Skin of body (tissue), 2 donors: ENCODE measurements around the gene SLC66A1. TPM values are rescaled to one million over a fixed set of nuclear protein-coding genes. Genes with fewer than 3 reads are reported as not detected.
"Not testable (repeated sequence)": the region's sequence is repeated elsewhere in the genome, so short reads cannot be mapped to it uniquely, and the experiment has no call there.

ENCODE experiments used
- DNase-seq: peaks from one replicate; lab custom pipeline; 2025; lab: John Stamatoyannopoulos, UW
- total RNA-seq: library from RNA; depleted of rRNA; stranded (reverse); fragments of >200 nt; gene quantifications from one replicate; pipeline ENCODE4 v1.2.3, GENCODE V29; 2014

SLC66A1 gene
- total RNA-seq, 1 donor from 2014 or later: 6.2 TPM

DNA sequence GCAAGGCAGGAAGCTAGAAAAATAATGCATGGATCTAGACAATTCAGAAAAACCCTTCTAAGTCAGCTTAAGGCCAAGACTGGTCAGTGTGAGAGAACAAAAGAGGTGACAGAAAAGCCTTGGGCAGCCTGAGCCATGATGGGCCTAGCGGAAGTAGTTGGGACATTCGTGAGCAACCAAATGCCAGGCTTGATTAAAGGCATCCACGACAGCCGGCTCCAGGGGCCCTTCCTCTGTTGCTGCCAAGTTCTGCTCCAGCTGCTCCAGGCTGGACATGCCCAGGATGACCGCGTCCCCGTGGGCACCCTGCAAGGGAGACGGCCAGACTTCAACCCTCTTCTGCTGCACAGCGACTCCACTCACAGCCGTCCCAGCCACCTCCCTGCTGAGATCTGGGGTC lies 8.0 kb upstream of the SLC66A1 start:
- DNase-seq: not testable (repeated sequence)

DNA sequence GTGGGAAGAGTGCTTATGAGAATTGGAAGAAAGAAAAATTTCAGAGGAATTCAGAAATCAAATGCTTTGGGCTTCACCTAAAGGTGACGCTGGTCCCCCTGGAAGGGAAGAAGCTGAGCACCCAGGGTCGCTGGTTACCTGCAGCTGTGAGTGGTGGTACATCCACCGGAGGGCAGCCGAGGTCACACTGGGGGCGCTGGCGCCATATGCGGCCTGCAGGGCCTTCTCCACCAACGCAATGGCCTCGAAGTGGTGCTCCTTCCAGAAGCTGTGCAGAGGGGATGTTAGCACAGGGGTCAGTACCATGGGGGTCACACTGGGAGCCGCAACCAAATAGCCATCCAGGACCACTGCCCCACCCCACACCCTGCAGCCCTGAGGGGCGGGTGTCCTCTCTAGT lies 6.2 kb upstream of the SLC66A1 start:
- no peak for DNase-seq

DNA sequence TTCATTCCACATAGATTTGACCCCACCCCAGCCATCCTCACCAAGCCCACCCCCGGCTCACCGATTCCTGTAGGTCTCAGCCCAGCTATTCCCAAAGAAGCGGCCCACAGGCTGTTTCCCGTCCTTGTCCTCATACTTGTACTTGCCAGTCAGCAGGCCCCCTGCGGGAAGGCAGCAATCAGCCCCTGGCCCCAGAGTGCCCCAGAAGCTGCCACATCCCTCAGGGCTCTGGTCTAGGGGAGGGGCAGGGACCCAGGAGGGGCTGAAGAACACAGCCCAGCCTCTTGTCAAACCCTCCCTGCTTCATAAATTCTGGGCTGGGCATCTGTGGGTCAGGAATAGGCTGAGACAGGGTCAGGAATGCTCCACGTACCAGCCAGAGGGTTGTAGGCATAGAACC lies 5.2 kb upstream of the SLC66A1 start:
- DNase-seq: no peak

DNA sequence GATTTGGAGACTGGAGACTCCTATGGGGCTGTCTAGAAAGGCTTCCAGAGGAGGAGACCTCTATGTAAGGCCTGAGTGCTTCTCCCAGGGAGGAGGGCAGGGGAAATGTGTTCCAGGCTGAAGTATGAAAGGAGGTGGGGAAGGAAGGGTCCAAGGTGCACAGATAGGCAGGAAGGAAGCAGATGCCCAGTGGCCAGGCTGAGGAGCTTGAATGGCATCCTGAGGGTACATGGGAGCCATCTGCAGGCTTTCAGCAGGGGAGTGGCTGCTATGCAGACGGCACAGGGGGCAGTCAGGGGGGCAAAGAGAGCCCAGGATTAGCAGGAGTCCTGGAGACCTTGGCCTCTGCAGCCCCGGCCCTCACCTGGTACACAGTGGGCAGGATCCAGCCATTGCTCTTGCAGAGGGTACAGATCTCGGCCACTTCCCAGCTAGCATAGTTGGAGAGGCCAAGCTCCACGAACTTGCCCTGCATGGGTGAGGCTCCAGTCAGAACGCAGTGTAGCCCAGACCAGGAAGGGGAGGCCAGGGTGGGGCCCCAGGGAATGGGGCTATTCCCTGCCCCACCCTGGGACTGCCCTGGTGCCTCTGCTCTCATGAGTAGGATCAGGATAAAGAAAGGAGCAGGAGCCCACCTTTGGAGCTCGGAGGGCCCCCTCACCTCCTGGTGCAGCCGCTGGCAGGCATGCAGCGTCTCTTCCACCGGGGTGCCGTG lies 4.2 kb upstream of the SLC66A1 start:
- no peak for DNase-seq

DNA sequence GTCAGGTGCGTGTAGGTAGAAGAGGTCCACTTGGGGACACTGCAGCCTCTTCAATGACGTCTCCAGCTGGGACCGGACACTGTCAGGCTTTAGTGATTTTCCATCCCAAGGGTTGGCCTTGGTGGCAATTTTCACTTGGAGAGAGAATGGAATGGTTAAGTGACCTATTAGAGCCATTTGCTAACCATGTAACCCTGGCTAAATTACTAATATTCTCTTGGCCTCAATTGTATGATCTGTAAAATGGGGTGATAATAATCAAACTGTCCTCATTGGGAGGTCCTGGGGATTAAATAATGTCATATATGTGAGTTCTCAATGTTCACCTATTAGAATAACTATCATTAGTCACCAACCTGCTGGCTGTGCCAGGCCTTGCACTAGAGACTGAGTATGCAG lies 3.6 kb upstream of the SLC66A1 start:
- no peak for DNase-seq

DNA sequence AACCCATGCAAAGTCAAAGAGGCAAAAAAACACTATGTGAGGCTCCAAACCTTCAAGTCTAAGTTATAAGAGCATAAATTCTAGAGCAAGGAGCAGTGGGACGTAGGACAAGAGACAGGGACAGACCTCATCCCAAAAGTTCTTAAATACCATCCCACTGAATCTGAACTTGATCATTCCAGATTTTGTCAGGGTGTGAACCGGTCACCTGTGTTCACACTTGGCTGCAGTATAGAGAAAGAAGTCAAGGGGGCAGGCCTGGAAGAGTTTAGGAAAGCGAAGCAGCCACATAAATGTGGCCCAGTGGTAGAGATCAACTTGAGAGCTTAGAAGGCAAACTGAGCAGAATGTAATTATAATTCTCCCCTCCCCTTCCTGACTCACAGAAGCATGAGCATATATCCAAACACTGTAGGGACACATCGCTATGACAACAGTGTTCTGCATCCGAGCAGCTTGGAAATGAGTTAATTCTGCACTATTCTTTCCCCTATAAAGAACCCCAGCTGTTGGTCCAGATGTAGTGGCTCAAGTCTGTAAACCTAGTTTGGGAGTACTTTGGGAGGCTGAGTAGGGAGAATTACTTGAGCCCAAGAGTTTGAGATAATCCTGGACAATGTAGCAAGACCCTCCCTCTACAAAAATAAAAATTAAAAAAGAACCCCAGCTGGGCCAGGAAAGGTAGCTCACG lies 2.9 kb upstream of the SLC66A1 start:
- peak; percentile 22 for DNase-seq

DNA sequence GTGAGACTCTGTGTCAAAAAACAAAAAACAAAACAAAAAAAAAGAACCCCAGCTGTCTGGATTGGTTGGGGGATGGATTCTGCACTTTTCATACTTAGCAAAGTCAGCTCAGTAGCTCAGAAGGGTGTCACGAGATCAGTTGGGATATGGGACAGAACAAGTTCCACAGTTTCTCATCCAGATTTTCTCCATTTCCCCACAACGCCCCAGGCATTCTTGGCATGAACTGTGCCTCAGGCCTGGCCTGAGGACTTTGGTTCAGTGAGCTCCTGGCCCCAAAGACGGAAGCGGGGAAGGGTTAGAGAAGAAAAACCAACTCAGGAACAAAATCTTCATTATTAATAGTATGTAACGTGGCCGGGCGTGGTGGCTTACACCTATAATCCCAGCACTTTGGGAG lies 2.1 kb upstream of the SLC66A1 start:
- no peak for DNase-seq

DNA sequence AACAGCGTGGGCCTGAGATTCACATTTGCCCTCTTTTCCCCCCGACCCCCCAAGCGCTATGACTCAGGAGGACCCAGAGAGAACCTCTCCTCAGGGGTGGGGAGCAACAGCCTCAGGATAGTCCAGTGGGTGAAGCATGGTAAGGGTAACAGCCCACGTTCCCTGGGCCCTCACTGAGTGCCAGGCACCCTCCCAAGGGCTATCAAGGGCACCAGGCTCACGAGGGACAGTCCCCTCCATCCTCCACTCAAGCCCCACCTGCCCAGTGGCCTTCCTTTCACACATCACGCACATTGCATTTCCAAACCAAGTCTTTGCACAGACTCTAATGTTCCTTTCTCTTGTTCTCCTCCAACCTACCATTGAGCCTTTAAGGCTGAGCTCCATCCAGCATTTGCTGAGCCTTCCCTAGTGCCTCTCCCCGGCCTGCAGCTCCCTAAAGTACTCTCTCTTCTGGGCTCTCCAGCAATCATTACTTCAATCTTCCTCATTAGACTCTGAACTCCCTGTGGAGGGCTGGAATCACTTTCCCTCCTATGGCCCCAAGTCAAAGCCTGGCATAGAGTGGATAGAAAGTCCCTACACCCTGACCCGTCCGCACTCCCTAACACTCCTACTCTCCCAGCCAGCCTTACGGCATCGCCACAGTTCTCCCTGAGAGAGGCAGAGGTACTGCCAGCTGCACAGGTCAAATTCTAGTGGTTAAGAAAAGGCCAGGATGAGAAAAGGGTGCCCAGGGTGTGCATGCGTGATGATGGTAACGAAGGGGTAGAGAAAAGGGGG lies 1.2 kb upstream of the SLC66A1 start:
- DNase-seq: no peak

DNA sequence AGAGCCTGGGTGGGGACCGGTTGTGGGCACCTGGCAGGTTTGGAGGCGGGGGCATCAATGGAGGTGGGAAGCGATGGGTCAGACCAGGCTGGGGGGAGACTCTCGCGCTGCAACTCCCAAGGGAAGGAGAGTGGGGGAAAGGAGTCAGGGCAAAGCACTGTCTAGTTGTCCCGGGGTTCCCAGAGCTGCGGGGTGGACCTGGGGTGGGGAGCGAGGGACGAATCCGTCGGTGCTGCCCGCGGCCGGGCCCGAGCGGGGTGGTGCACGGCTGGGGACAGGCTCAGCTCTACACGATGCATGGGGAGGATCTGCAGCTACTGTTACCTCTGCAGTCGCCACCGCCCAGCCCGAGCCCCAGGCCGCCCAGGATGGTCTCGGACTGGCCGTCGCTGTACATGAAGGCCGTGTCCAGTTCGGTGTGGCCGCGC lies 609 bp upstream of the SLC66A1 start:
- no peak for DNase-seq

DNA sequence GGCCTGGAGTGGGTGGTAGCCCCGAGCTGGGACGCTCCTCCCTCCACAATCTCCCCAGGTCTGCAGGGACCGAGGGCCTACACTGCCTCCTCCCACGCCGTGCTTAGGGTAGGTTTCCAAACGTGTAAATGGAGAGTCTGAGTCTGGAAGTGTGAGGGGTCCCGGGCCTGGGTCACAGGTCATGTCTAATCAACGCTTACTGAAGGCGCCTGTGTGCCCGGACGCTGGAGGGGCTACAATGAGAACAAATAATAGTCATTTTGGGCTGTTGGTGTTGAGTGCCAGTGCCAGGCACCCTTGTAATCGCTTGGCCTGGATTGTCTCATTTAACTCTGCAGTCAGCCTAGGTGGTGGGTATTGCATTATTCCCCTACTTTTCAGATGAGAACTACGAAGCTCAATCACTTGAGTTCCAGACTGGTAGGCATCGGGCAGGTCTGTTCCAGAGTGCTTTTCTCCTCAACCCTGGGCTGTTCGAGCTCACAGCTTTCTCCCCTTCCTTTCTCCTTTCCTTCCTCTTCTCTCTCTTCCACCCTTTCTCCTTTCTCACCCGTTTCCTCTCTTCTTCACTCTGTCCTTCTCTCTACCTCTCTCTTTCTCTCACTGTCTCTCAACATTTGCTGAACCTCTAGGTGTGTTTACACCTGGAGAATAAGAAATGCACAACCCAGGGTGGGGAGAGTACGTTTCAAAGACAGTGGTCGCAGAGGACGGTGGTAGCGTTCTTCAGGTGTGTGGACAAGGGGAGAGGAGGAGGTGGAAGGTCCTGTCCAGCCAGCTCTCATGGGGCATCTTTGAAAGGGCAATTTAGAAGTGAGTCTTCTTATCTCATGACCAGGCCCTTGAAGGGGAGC lies 883 bp downstream of the SLC66A1 start:
- peak; percentile 7 for DNase-seq

DNA sequence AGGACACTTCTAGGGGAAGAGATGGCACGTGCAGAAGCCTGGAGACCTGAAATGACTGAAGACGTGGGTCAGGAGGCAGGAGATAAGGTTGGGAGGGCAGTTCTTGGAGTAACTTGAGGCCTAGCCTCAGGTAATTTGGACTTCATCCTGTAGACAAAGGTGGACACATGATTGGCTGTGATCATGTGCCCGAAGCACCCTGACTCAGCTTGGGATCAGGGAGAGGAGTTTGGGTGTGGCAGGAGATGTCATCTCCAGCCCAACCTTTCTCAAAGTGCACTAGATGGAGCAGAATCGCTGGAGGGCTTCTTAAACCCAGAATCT lies 1.5 kb downstream of the SLC66A1 start:
- DNase-seq: no peak

DNA sequence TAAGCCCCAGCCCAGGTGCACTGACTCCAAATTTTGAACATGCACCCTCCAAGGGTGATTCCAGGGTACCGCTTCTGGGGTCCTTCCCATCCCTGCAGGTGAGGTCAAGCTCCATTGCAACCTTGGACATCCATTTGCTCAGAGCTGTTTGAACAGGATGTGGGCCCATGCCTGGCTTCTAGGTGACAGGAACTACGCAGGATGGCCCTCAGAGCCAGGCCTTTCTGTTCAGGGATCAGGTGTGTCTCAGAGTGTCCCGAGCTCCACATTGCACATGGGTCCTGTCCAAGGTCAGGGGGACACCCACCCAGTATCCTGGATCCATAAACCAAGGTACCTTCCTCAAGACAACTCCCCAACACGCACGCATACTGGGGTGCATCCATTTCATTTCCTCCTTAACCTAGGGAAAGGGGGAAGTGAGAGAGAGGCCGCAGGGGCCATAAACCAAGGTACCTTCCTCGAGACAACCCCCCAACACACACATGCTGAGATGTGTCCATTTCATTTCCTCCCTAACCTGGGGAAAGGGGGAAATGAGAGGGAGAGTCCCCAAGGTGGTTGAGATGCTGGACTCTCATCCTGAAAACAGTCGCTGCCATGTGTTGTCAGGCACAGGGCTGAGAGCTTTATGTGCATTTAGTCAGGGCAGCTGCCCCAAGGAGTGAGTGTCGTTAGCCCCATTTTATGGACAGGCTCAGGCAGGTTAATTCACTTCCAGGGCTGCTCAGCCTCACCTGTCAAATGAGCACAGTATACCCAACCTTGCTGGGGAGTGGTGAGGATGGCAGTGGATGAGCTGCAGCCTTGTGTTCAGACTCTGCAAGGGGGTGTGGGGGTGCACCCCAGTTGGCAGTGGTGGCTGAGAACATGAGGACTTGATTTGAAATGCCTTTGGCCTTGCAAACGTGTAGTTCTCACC lies 2.1 kb downstream of the SLC66A1 start:
- DNase-seq: no peak

DNA sequence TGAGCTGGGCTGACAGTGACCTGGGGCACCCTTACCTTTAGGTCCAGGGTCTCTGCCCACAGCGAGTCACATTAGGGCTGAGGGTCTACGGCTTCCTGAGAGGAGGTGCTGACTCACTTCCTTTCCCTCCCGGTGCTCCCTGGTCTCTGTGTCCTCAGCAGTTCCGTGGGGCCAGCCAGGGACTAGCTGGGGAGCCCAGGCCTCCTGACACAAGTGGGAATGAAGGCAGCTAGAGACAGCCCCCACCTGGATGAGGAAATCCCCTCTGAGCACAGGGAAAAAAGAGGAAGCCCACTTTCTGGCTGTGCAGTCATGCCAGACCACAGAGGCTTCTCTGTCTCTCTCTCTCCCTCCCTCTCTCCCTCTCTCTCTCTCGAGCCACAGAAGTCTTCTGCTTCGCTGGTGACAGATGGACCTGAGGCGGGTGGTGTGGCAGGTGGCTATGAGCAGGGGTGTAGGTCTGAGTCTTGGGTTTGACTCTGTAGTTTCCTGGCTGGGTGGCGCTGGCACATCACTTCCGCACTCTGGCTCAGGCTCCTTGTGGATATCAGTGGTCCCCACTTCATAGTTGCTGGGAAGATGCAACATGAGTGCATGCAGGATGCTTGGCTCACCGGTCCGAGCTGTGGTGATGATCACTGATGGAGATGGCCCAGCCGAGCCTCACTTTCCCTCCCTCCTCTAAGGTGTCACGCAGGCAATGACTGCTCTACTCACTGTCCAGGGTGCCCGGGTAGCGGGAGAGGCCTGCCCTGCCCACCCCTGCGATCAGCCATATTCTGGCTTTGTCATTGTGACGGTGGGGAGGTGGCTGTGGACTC lies 3.5 kb downstream of the SLC66A1 start:
- DNase-seq: no peak

DNA sequence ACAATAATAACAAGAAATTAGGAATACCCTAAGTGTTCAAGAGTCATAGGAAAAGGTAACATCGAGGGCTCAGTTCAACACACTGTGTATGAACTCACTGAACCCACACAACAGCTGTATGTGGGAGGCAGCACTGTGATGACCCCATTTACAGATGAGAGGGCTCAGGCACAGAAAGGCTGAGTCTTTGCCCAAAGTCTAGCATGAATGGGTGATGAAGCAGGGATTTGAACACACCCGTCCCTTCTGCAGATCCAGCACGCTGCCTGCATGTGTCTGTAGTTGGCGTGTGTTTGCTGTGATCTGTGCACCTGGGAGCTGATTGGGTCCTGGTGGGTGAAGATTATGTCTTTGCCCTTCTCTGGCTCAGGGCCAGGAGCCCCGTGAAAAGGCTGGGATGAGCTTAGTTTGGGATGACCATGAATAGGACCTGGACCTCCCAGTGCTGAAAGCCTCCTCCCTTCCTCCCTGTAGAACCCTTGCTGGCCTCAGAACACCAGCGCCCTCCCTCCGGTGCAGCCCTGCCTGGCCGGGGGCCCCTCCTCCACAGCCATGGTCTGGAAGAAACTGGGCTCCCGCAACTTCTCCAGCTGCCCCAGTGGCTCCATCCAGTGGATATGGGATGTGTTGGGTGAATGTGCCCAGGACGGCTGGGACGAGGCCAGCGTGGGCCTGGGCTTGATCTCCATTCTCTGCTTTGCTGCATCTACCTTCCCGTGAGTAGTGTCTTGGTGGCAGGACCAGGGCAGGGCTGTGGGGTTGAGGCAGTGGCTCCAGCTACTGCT lies 5.2 kb downstream of the SLC66A1 start:
- DNase-seq: no peak

DNA sequence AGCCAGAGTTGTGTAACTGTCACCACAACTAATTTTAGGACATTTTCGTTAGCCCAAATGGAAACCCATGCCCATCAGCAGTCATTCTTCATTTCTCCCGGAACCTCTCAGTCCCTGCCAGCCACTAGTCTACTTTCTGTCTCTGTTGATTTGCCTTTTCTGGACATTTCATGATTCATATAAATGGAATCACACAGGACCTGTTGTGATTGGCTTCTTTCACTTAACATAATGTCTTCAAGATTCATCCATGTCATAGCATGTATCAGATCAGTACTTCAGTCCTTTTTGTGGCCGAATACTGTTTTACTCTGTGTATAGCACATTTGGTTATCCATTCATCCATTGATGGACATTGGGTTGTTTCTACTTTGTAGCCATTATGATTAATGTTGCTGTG lies 7.1 kb downstream of the SLC66A1 start:
- DNase-seq: no peak

DNA sequence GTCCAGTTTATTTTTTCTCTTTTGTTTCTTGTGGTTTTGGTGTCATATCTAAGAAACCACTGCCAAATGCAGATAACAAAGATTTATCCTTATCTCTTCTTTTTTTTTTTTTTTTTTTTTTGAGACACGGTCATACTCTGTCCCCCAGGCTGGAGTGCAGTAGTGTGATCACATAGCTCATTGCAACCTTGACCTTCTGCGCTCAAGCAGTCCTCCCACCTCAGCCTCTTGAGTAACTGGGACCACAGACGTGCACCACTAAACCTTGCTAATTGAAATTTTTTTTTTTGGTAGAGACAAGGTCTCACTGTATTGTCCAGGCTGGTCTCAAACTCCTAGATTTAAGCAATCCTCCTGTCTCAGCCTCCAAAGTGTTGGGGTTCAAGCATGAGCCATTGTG lies 8.9 kb downstream of the SLC66A1 start:
- no peak for DNase-seq

DNA sequence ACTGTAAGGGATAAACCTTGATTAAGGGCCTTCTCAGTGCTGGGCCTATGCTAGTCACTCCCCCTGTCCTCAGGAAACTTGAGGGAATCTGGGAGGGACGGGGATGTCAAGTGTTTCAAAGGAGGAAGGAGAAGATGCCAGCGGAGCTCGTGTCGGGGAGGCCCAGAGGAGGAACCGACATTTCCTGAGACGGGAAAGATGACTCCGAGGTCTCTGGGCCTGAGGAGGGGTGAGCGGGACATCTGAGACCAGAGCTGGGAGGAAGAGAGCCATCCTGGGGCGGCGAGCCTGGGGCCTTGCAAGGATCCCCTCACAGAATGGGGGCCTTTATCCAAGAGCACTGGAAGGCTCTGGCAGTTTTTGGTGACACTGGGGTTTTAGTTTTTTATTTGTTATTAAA lies 10.4 kb downstream of the SLC66A1 start:
- DNase-seq: no peak

DNA sequence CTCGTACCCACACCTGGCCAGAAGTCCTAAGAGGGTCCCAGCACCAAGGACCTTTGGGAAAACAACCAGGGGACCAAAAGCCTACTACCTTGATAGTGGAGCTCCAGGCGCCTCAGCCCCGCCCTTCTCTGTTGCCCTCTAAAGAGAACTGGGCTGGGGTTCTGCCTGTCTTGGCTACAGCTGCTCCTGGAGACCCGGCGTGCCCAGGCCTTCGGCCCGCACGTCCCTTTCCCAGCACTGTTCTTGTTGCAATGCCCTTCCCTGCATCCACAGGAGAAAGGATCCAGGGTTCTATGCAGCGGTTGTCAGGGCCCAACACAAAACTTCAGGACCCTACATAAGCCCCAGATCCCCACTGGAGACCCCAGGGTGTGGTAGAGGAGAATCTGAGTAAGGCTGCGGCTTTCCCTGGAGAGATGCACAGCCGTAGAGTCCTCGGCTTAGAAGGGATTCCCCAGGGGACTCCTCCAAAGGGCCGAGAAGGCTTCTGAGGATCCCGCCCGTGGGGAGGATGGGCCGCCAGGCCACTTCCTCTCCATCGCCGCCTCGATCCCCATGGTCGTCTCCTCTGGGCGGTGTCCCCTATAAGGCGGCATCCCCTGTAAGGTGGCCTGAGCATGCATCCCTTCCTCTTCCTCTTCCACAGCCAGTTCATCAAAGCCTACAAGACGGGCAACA lies 12.0 kb downstream of the SLC66A1 start:
- DNase-seq: no peak
